GM19023 (cell line): ENCODE measurements around the gene MPV17.
"Not testable (repeated sequence)": the region's sequence is repeated elsewhere in the genome, so short reads cannot be mapped to it uniquely, and the experiment has no call there.

Source experiments
- ATAC-seq: cut with Tn5 transposase; IDR thresholded peaks from one replicate; pipeline ENCODE4 v1.9.1; 2021; ENCODE audit warnings: mild to moderate bottlenecking, moderate library complexity; ENCODE audit not compliant: unreplicated experiment

Gene MPV17, protein sequence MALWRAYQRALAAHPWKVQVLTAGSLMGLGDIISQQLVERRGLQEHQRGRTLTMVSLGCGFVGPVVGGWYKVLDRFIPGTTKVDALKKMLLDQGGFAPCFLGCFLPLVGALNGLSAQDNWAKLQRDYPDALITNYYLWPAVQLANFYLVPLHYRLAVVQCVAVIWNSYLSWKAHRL

DNA sequence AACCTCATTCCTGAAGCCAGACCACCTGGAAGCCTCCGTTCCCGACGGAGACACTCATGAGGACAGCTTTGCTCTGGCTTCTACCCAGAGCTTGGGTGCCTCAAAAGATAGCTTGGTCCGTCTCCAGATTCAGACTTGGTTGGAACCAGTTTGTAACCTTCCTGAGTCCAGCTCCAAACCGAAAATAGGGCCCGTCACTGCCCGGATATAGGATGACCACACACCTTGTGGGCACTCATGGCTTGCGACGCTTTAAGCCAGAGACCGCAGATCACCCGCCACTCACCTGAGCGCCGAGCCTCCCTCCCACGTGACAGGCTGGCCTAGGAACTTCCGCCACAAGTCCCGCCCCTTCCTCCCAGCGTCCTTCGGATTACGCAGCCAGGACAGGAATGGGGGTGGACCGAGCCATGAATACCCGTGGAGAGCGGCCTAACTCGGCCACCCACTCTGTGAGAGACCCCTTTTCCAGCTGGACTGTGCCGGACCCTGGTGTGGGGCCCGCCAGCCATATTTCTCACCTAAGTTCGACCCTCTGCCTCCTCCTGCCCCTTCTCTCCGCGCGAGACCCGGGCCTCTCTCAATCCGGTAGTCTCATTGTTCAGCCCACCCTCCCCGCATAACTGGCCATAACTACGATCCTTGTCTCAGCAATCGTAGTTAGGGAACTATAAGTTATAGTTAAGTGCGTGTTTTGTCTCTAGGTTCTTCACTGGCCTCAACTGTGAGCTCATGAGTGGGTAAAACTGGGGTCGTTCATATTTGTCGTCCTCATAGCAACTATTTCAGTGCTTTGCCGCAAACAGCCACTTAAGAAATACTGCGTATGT lies at the start of gene MPV17:
MPV17 (minus strand) TSS at position 332 of the 830 bp plus-strand sequence. CDS start 580 bp downstream, outside the sequence.
- ATAC-seq: peak; percentile 90

DNA sequence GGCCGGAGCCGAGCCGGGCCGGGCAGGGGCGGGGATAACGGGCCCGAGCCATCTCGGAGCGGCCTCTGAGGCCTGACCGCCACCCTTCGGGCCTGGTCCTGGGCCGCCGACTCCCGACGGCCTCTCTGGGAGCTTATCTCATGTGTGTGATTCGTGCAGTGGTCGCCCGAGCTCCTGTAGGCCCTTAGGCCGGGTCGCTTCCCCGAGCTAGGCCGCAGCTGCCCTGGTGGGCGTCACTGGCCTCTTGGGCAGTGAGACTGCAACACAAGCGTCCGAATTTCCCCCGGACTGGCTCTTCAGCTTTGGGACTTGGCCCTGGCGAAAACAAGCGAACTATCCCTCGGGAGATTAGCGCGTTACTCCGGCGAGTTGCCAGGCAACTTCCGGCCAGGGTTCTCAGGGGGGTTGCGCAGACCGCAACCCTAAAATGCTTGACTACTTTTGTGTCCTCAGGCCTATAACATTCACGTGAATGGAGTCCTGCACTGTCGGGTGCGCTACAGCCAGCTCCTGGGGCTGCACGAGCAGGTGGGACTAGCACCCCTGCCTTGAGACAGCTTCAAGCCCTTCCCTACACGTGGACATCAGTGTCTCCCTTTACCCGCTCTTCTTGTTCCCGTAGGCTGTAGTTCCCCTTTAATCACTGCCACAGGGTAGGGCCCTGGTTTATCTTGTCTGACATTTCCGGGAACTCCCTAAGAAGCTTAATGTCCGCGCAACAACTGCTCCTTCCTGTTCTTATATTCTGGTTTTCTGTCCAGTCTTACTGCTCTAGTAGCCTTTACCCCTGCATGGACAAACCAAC lies 48.1 kb upstream of the MPV17 start:
- ATAC-seq: peak; percentile 29

DNA sequence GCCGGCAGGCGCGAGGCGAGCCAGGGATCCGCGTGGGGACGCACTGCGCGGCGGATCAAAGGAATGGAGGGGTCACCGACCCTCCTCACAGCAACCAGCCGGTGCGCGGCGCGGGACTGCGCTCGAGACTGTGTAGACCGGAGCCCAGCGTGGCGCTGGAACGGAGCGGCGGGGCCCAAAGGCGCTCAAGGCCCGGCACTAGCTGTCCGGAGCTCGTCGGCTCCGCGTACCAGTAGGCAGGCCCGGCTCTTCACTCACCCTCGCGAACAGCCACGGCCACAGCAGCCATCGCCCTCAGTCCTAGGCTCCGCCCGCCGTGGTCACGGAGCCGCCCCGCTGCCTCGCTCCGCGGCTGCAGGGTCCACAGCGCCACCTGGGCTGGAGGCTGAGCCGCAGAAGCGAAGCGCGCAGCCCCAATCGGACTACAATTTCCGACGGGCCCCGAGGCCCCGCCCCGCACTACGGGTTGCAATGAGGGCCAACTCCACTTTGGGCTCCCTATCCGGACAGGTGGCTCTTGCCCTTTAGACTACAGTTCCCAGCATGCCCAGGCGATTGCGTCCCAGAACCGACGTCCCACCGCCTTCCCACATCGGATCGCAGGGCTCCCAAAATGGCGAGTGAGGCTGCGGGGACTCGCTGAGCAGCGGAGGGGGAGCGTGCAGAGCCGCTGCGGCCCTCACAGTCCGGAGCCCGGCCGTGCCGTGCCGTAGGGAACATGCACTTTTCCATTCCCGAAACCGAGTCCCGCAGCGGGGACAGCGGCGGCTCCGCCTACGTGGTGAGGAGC lies 47.3 kb upstream of the MPV17 start, which contains the start of the genes EIF2B4 and SNX17:
EIF2B4 (minus strand) TSS at position 313 of the 790 bp plus-strand sequence; CDS start at position 289, 24 bp downstream.
SNX17 (plus strand) TSS at position 591 of the 790 bp plus-strand sequence; CDS start at position 719, 128 bp downstream.
- ATAC-seq: peak; percentile 90

DNA sequence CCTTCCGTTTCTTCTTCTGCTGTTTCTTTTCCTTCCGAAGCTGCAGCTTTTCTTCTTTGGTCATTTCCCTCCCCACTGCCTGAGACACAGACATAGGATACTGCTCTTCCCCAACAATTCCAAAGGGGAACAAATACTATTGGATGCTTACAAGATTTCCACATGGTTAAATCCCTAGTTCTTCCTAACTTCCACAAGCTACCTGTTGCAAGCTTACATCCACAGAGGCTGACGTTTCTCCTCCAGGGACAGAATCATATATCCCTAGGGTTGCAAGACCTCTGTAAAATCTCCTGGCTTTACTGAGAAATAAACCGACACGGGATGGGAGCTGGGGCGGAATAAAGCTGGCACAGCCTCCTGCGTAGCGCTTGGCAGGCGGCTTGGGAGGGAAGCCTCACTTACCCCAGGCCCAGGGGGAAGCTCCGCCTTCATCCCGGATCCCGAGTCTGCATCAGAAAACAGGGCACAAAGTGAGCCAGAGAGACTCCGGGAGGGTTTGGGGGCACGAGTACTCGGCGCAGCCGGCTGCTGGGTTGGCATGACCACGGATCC lies 46.7 kb upstream of the MPV17 start:
- no peak for ATAC-seq

DNA sequence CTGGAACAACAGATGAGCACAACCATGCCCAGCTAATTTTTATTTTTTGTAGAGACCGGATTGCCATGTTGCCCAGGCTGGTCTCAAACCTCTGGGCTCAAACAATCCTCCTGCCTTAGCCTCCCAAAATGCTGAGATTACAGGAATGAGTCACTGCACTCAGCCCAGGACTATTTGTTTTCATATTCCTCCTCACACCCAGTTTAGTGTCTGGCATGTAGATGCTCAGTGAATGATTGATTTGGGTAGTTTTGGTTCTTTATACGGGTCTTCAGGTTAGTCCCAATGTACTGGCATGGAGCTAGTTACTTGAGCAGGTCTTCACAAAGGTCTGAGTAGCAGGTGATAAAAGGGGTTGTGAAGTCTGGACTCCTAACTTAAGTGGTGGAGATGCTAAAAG lies 41.0 kb upstream of the MPV17 start:
- ATAC-seq: no peak

DNA sequence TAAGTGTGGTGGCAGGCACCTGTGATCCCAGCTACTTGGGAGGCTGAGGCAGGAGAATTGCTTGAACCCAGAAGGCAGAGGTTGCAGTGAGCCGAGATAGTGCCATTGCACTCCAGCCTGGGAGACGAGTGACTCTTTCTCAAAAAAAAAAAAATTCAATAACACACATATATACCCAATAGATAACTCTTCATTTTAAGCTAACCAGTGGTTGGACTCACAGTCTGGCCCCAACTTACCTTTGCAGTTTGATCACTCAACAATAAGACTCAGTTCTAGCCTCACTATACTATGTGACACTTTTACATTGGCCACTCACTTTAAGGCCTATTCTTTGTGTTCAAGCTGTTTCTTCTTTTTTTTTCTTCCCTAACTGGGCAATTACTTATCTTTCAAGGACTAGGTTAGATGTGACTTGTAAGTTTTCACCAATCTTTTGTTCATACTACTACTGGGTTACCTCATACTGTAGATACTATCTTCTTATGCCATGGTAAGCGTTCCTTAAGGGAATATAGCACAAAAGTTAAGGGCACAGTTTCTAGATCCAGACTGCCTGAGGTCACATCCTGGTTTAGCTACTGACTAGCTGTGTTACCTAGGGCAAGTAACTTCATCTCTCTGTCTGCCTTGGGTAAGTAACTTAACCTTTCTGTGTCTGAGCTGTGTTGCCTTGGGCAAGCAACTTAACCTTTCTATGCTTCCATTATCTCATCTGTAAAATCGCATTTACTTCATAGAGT lies 40.0 kb upstream of the MPV17 start:
- no peak for ATAC-seq

DNA sequence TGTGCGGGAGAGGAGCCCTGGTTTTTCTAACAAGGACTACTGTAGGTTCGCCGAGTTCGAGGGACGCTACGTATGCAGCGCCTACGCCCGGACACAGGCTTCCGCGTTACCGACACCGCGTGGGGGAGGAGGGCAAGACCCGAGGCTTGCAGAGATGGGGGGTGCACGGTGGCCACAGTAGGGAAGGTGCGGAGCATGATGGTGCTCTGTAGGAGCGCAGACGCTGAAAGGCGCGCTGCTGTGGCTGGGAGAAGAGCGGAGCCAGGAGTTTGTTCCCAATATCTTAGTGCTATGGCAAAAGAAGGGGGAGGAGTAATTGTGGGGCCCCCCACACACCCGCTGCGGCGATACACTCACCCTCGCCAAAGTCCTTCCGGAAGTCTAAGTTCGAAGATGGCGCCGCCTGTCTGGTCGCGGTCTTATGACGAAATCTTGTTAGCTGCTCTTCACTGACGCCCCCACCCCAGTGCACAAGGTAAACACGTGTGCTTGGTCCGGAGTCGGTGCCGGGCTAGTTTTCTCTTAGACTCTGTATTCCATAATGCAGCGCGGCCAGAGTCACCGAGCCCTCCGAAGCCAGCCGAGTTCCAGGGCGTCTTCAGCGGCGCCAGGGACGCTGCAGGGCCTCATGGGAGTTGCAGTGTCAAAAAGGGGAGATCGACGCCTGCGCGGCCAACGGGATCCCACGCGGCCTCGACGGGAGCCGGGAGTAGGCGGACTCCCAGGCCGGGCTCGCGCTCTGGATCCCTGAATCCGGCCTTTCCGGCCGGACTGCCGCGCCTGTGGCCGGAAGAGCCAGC lies 33.7 kb upstream of the MPV17 start, which contains the start of gene GTF3C2:
GTF3C2 (minus strand) TSS at position 383 of the 800 bp plus-strand sequence. CDS start 13,210 bp downstream, outside the sequence.
- ATAC-seq: peak; percentile 80

DNA sequence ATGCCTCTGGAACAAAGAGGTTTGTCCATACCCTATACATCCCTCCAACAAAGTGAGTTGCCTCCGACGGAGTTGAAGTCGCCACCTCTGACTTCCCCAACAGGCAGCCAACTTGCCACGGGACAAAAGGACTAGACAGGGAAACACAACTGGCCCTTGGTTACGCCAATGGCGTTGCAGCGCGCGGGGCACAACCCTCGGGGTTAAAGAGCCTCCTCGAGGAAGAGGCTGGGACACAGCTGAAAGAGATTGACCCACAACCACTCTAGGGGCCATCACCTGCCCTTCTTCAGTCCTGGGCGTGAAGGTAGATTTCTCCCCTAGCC lies 33.1 kb upstream of the MPV17 start:
- peak; percentile 31 for ATAC-seq

DNA sequence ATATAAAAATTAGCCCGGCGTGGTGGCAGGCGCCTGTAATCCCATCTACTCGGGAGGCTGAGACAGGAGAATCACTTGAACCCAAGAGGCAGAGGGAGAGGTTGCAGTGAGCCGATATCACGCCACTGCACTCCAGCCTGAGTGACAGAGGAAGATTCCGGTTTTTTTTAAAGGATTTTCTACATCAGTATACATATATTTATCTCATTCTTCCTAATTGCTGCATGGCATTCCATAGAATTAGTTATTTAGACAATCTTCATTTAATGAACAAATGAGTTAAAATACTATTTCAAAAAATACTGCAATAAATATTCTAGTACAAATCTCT lies 31.7 kb upstream of the MPV17 start:
- no peak for ATAC-seq

DNA sequence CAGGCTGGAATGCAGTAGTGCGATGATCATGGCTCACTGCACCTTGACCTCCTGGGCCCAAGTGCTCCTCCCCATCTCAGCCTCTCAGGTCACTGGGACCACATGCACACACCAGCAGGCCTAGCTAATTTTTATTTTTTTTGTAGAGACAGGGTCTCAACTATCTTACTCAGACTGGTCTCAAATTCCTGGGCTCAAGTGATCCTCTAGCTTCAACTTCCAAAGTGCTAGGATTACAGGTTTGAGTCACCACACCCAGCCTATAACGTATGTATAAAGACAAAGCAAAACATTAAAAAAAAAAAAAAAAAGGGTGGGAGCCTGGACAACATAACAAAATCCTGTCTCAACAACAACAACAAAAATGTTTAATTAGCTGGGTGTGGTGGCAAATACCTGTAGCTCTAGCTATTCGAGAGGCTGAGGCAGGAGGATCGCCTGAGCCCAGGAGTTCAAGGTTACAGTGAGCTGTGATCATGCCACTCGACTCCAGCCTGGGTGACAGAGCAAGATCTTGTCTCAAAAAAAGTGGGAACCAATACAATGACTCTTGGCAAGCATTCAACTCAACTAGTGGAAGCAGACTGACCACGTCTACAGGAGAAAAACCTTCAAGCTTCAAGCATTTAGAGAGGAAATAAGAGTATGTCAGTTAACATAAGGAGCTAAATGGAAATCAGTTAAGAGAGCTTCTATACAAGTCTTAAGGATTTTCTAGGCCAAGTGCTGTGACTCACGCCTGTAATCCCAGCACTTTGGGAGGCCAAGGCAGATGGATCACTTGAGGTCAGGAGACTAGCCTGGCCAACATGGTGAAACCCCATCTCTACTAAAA lies 31.1 kb upstream of the MPV17 start:
- no peak for ATAC-seq

DNA sequence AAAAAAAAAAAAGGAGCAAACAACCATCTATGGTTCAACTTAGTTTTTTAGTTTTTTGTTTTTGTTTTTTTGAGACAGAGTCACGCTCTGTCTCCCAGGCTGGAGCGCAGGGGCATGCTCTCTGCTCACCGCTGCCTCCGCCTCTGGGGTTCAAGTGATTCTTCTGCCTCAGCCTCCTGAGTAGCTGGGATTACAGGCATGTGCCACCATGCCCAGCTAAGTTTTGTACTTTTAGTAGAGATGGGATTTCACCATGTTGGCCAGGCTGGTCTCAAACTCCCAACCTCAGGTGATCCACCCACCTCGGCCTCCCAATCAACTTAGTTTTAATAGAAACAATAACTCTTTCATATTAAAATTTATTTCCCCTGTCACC lies 30.5 kb upstream of the MPV17 start:
- not testable (repeated sequence) for ATAC-seq

DNA sequence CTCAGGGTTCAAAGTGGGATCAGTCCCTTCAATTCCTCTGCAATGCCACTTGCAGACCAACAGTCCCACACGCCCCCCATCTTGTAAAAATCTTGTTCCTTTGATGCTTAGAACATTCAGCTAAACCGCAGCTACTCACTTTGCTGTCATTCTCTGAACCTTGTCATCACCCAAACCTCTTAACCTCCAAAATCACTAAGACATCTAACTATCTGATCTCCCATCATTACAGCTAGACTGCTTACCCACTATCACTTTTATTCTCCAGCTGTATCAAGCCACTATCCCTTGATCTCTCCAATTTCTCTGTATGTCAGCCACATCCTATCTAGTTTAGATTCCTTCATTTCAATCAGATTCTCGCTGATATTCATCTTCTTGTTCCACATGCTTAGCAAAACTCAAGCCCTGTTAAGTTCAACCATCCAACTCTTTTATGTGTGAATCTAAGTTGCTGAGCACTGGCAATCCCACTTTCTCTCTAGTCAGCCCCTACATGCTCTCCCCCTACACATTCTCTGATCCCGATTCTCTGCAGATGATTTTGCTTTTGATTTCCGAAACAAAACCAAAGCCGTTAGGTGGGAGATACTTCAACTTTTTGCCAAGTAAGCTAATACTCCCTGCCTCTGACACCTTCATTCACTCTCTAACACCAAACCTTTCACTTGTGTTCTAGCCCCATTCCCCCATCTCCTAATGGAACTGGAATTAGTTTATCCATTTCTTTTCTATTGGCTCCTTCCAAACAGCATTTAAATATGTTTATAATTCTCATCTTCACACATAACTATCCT lies 29.1 kb upstream of the MPV17 start:
- ATAC-seq: no peak

DNA sequence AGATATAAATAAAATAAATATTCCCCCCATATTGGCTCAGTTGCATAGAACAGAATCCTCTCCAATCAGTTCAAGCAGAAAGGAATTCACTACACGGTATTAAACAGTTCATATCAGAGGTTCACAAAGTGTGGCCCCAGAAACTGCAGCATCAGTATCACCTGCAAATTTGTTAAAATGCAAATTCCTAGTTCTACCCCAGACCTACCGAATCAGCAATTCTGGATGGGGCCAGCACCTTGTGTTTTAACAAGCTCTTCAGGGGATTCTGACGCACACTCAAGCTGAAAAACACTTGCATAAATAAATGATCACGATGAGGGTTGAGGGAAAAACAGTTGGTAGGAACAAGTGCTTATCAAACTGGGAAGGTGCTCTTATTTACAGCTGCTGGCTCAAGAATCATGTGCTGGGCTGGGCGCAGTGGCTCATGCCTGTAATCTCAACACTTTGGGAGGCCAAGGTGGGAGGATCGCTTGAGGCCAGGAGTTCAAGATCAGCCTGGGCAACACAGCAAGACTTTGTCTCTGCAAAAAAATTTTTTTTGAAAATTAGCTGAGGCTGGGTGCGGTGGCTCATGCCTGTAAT lies 27.3 kb upstream of the MPV17 start:
- ATAC-seq: no peak

DNA sequence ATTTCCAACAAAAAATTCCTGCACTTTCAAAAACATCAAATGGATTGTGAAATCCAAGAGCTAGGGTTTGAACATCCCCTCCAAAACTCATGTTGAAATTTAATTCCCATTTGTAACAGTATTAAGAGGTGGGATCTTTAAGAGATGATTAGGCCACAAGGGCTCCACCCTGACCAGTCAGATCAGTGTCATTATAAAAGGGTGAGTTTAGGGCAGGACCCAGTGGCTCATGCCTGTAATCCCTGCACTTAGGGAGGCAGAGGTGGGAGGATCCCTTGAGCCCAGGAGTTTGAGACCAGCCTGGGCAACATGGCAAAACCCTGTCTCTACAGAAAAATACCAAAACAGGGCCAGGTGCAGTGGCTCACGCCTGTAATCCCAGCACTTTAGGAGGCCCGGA lies 24.7 kb upstream of the MPV17 start:
- ATAC-seq: no peak

DNA sequence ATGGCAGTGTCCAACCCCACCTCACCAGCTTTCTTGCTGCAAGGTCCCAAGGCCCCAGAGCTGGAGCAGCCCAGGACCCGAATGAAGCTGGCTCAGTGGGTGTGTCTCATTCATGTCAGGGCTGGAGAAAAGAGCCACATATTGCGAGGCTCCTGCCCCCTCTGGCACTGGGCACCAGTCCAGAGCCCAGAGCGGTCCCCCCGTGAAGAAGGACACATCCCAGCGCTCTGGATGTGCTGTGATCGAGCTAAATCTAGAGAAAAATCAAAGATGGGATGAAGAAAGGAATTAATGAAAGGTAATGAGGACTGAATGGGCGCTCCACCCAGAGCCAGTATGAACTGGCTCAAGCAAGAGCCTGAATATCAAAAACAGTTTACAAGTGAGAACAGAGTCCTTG lies 13.3 kb upstream of the MPV17 start:
- ATAC-seq: no peak

DNA sequence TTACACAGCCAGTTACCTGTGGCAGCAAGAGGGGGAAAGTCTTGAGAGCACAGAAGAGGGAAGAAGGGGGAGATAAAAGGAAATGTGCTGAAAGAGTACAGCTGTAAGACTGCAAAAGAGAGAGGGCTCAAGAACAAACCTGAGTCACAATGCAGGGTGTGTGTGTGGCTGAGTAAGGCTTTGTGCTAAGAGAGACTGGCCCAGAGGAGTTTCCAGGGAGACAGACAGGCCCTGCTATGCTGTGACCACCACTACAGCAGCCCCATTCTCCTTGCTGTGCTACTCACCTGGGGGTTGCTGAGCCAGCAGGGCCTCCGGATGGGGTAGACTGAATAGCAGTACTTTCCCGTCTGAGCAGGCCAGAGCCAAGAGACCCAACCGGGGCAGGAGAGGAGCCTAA lies 12.4 kb upstream of the MPV17 start:
- ATAC-seq: no peak

DNA sequence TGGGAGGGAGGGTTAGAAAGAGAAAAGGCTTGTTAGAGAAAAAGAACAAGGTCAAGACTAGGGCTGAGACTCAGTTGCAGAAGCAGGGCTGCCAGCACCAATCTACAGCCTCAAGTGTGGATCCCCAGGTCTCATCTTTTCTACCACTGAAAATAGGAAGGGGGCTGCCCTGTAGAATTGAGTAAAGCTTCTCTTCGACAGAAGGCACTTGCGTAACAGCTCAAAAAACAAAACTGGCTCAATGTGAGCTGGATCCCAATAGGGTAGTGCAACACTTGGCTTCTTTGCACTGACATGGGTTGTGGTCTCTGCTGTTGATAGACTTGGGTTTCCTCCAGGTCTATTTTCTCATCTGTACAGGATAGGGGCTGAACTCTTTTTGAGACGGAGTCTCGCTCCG lies 1.8 kb upstream of the MPV17 start:
- no peak for ATAC-seq
